GM21825 (cell line): ENCODE data around the gene ADRA2C.

ENCODE experiments used
- ATAC-seq: cut with Tn5 transposase; IDR thresholded peaks from one replicate; pipeline ENCODE4 v1.9.1; 2021; ENCODE audit warnings: mild to moderate bottlenecking, moderate library complexity; ENCODE audit not compliant: unreplicated experiment

ADRA2C gene

DNA sequence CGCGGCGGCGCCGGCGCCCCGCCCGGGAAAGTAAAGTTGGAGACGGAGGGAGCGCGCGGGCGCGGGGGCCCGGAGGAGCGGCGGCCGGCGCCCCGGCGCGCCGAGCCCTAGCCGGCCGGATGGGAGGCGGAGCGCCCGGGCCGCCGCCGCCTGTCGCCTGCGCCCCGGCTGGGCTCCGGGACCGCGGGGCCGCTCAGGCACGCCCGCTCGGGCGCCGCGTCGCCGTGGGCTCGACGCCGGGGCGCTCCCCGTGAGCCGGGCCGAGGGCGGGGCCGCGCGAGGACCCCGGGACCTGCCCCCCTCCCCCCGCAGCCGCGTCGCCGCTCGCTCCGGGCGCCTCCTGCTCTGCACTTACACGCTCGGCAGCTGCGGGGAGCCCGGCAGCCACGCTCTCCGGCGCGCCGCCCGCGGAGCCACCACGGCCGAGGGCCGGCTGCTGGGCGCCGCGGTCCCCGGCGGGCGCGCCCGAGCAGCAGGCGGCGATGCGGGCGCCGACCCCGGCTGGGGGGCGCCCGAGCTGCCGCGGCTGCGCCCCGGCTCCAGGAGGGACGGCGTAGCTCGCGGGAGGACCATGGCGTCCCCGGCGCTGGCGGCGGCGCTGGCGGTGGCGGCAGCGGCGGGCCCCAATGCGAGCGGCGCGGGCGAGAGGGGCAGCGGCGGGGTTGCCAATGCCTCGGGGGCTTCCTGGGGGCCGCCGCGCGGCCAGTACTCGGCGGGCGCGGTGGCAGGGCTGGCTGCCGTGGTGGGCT lies at the start of gene ADRA2C:
TSS of gene ADRA2C (plus strand) at position 350 of the 749 bp plus-strand sequence. CDS start at position 572, 222 bp downstream.
- no peak for ATAC-seq

- no peak for ATAC-seq
Measured at GRCh38 chr4:3716631-3717235, 49.5 kb upstream of the ADRA2C start.

DNA sequence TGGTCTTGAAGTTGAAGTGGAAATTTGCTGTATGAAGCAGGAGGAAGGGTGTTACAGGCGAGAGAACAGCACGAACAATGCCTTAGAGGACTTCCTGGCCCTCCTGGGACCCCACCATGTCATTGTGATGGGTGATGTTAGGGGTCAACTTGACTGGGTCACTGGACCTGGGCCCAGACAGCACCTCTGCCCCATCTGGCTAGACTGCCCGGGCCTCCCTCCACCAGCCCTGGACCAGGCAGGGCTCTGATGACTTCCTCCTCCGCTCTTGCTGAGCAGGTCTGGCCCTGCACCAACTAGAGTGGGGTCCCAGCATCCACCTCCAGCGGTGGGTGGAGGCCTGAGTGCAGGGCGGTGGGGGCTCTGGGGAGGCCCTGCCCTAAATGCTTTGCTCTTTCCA lies 48.9 kb upstream of the ADRA2C start:
- no peak for ATAC-seq

GRCh38 chr4:3718462-3718861 lies 47.7 kb upstream of the ADRA2C start:
- no peak for ATAC-seq

- ATAC-seq = no peak
Measured at GRCh38 chr4:3719191-3719590, 47.0 kb upstream of the ADRA2C start.

GRCh38 chr4:3719836-3720235 lies 46.3 kb upstream of the ADRA2C start:
- ATAC-seq = no peak

DNA sequence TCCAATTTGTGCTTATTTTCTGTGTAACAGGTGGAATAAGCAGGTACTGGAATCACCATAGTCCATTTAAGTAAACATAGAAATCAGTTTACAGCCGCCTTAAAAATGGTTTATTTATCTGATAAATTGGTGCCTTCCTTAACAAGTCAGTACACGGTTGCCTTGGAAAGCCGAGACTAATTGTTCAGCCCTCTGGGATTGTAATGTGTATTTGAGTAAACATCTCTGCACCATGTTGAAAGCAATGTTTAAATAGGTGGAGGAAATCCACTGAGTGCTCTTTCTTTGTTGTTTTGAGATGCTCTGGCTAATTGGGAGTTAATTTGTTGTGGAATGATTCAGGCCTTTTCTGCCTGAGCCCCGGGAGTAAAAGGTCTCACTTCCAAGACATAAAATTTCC lies 45.7 kb upstream of the ADRA2C start:
- ATAC-seq = no peak

DNA sequence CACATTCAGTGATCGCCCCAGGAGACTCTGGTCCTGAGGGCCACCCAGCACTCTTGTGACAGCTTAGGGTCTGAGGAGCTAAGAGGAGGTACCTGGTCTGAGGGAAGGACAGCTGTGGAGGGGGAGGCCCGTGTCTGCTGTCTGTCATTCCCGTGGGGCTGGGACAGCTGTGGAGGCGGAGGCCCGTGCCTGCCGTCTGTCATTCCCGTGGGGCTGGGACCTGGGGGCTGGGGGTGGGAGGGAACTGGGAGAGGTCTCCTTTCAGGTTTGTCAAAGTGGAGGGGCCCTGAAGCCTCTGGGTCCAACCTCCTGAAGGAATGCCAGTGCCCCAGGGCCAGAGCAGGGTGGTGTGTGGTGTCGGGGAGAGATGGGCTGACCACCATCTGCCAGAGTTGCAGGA lies 45.0 kb upstream of the ADRA2C start:
- ATAC-seq = no peak

- ATAC-seq = no peak
Measured at GRCh38 chr4:3721627-3722026, 44.6 kb upstream of the ADRA2C start.

DNA sequence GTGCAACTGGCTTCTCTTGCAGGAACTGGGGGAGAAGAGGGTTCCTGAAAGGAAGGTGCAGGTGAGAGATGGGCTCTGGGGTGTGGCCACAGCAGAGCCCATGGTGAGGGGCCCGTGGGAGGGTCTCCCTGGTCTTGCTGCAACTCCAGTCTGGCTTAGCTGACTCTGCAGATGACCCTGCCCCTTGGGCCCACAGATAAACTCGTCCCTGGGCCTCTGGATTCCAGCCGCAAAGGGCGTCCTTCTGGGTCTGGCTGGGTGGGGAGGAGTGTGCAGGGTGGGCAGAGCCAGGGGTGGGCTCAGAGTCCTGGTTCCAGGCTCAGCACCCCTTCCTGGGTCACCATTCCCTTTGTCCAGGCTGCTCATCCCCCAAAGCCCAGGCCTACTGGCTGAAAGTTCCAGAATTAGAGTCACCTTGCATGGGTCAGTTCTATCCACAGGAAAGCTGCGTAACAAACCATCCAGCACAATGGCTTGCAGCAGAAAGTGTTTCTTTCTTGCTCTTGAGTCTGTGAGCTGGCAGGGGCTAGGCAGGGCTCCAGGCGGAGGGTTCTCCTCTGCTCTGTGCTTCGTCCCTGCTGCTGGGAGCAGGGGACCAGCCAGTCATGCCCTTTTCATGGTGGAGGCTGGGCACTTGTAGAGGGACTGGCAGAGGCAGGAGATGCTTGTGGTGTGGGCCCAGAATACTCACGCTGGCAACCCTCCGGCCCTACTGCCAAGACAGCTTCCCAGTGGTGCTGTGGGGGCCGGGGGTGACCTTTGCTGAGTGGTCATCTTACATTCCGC lies 43.5 kb upstream of the ADRA2C start:
- no peak for ATAC-seq

- no peak for ATAC-seq
Measured at GRCh38 chr4:3723232-3723642, 42.9 kb upstream of the ADRA2C start.

DNA sequence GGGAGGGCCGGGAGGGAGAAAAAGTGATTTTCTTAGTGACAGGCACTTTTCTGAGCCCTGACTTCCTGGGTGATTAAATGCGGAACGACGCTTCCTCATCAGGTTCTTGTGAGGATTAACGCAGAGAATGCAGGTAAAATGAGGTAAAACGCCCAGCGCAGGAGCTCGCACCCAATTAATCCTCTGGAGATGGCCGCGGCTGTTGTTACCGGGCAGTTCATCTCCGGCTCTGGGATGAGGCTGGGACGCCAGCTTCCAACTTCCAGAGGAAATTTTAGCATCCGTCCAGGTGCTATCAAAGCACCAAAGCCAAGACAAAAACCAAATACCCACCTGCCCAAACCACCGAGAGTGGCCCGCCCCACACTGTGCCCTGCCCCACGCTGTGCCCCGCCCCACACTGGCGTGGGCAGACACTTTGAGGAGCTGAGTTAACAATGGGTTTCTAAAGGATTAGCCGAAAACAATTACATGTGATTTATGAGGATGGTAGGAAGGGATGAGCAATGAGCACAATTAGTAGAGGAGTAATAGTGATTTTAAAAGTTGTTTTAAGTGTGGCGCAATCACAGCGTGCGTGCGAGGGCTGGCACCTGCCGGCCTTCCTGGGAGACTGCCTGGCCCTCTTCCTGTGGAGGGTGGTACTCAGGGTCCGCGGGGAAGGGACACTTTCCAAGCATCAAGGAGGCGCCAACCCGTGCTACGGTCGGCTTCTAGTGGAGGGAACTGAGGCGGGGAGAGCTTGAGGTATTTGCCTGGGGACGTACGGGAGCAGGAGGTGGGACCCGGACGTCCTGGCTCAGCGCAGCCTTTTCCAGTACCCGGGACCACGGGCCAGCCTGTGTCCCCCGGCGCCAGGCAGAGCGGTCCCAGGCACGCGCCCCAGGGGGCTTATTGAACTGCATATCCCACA lies 41.6 kb upstream of the ADRA2C start:
- no peak for ATAC-seq

DNA sequence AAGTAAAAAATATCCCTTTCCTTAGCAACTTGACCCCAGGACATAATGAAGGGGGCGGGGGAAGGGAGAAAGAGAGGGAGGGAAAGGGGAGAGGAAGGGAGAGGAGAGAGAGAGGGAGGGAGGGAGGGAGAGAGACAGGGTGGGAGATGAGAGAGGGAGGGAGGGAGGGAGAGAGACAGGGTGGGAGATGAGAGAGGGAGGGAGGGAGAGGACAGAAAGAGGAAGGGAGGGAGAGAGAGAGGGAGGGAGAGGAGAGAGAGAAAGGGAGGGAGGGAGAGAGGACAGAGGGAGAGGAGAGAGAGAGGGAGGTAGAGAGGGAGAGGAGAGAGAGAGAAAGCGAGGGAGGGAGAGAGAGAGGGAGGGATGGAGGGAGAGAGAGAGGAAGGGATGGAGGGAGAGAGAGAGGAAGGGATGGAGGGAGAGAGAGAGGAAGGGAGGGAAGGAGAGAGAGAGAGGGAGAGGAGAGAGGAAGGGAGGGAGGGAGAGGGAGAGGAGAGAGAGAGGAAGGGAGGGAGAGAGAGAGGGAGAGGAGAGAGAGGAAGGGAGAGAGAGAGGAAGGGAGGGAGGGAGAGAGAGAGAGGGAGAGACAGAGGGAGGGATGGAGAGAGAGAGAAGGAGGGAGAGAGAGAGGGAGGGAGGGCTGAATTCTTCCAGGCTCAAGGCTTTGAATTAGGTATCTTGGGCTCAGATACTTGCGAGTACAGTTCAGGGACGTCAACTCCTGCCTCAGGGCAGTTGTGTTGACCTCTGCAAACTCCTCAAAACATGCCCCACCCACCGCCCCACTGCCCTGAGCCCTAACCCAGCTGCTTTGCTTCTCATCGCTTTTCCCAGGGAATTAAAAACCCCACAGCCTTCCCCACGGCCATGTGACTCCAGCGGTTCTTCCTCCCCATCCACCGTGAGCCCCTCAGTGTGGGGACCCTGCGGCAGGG lies 40.0 kb upstream of the ADRA2C start:
- ATAC-seq = no peak

DNA sequence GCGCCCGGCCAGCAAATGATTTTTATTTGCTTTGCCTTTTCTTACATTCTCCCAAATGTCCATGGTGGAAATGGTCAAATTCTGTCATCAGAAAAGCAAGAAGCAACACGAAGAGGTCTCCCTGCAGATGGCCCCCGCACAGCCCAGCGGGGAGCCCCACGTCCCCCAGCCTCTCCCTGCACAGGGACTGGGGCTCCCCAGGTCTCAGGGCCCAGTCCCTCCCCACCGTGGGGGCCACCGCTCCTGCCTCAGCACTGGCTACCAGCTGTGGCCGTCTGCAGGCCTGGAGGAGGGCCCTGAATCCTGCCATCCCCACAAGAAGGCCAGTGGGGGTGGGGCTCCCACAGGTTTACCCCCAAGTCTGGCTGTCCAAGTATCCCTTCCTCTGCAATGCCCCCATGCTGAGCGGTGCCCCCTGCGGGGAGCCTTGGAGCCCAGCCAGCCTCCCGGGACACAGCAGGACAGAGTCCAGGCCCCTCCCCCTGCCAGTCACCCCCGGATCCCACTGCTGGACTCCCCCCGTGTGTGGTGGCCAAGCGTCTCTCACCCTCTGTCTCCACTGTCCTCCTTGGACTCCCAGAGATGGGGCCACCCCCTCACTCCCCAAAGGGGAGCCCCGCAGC lies 38.2 kb upstream of the ADRA2C start:
- no peak for ATAC-seq

- ATAC-seq = no peak
Measured at GRCh38 chr4:3729188-3729881, 36.9 kb upstream of the ADRA2C start.

GRCh38 chr4:3729882-3730226 lies 36.3 kb upstream of the ADRA2C start:
- ATAC-seq = no peak

- ATAC-seq = no peak
Measured at GRCh38 chr4:3730422-3731190, 35.6 kb upstream of the ADRA2C start.
